GM18867 (cell line): ENCODE measurements around the gene CDCP1.

ENCODE experiments used
- ATAC-seq: cut with Tn5 transposase; IDR thresholded peaks from one replicate; pipeline ENCODE4 v1.9.1; 2021; ENCODE audit warnings: mild to moderate bottlenecking, moderate library complexity; ENCODE audit not compliant: unreplicated experiment

Gene CDCP1

GRCh38 chr3:45140141-45140769, 5.9 kb downstream of the CDCP1 start:
- ATAC-seq: no peak

- no peak for ATAC-seq
These were observed 6.6 kb downstream of the CDCP1 start for GRCh38 chr3:45139372-45140140.

GRCh38 chr3:45137656-45138181, 8.5 kb downstream of the CDCP1 start:
- ATAC-seq: no peak

GRCh38 chr3:45135959-45136358, 10.2 kb downstream of the CDCP1 start:
- no peak for ATAC-seq

- no peak for ATAC-seq
These were observed 11.2 kb downstream of the CDCP1 start for GRCh38 chr3:45134758-45135521.

GRCh38 chr3:45132568-45133211, 13.5 kb downstream of the CDCP1 start:
- no peak for ATAC-seq

- no peak for ATAC-seq
These were observed 15.0 kb downstream of the CDCP1 start for GRCh38 chr3:45131201-45131600.

GRCh38 chr3:45130476-45130875, 15.7 kb downstream of the CDCP1 start:
- no peak for ATAC-seq

- ATAC-seq: no peak
These were observed 17.2 kb downstream of the CDCP1 start for GRCh38 chr3:45128950-45129349.

GRCh38 chr3:45127130-45127822, 18.9 kb downstream of the CDCP1 start:
- no peak for ATAC-seq

GRCh38 chr3:45126730-45127129, 19.4 kb downstream of the CDCP1 start:
- no peak for ATAC-seq

GRCh38 chr3:45125550-45126026, 20.6 kb downstream of the CDCP1 start:
- ATAC-seq: no peak

- no peak for ATAC-seq
These were observed 21.2 kb downstream of the CDCP1 start for GRCh38 chr3:45124956-45125355.

GRCh38 chr3:45124352-45124751, 21.8 kb downstream of the CDCP1 start:
- ATAC-seq: no peak

- no peak for ATAC-seq
These were observed 22.5 kb downstream of the CDCP1 start for GRCh38 chr3:45123581-45124269.

- ATAC-seq: peak; percentile 70
These were observed 23.1 kb downstream of the CDCP1 start for GRCh38 chr3:45123030-45123429.

GRCh38 chr3:45120359-45121158, 25.6 kb downstream of the CDCP1 start:
- no peak for ATAC-seq

GRCh38 chr3:45119824-45120358, 26.3 kb downstream of the CDCP1 start:
- no peak for ATAC-seq

GRCh38 chr3:45119376-45119775, 26.8 kb downstream of the CDCP1 start:
- ATAC-seq: no peak
